ENCODE measurements around the gene PTPA. TPM values are rescaled to one million over a fixed set of nuclear protein-coding genes. Genes with fewer than 3 reads are reported as not detected.

PTPA gene
- total and polyA plus RNA-seq, 2 of the 4 experiments (the other 2 are of a cell fraction) = 124 to 149 TPM

- peak overlapping the region; percentile 92 for H2BK15ac ChIP-seq (ENCODE audit: low read depth, low read length)
- peak overlapping the region; percentile 100 for H3K14ac ChIP-seq (replicated peaks; ENCODE audit: low read depth, low read length)
- peak overlapping the region; percentile 91 for H3K27ac ChIP-seq (ENCODE audit: insufficient read depth, low read length)
- dilution Hi-C loops (cut with HindIII; ENCODE audit: low sequenced_read_pairs, unreplicated experiment) (no loop called here), intact Hi-C loops (cut with micrococcal nuclease) (loop anchor here (1.0 to 5.0 kb wide), 4 partner anchors 195 to 643 kb away; no protein-coding TSS in a partner anchor), in situ Hi-C loops (cut with MboI; ENCODE audit: low sequenced_read_pairs) (no loop called here)
- ATAC-seq (ENCODE audit: low read depth) (peak; percentile 50), DNase-seq (peak; percentile 84)
- H3K9ac ChIP-seq (ENCODE audit: low read depth, low read length) = peak overlapping the region; percentile 84
- BruUV-seq (replicated peaks) = no TSS peak
- peak overlapping the region; percentile 88 for H2AFZ ChIP-seq (replicated peaks; ENCODE audit: low read length, poor library complexity)
- H3K9me3 ChIP-seq (ENCODE audit: control insufficient read depth, insufficient read depth, low read length) = no peaks in the 10 kb centered on the region
- 3% methylated on average over 10 of the region's 13 CpGs; no CpG with 5 or more reads in 1 of the 2 experiments for WGBS, 2 experiments (ENCODE audit: extremely low coverage in 2 of 2, insufficient read length in 1 of 2)
- ChIA-PET POLR2A (ENCODE audit: unreplicated experiment) (interaction anchor here (0.5 to 2.6 kb wide), 13 partner anchors 8 to 486 kb away, joined by 3 to 17 read pairs (median 4); partner anchors contain the start of gene IER5L), CTCF (interaction anchor here (0.7 to 3.1 kb wide), 9 partner anchors 8 to 481 kb away, joined by 3 to 21 read pairs (median 4); no protein-coding TSS in a partner anchor)
- peak overlapping the region; percentile 89 to 99 for H4K8ac ChIP-seq (ENCODE audit: low read depth in 2 of 2, low read length in 2 of 2)
- peak overlapping the region; percentile 100 for H3K4ac ChIP-seq (ENCODE audit: low read depth, low read length)
- H4K91ac ChIP-seq (ENCODE audit: insufficient read depth, low read depth, low read length) = peak overlapping the region; percentile 100
- H2BK5ac ChIP-seq (ENCODE audit: low read depth, low read length, poor library complexity, severe bottlenecking) = peak overlapping the region; percentile 98
- H3K9me1 ChIP-seq (ENCODE audit: insufficient read depth, low read length) = peaks cover 8% of the 10 kb centered on the region
- H2AK5ac ChIP-seq (ENCODE audit: low read depth, low read length) = peak overlapping the region; percentile 100
- H3K18ac ChIP-seq (ENCODE audit: low read depth, low read length) = peak overlapping the region; percentile 91
- H3K27me3 ChIP-seq (ENCODE audit: control insufficient read depth, insufficient read depth, low read length) = no peaks in the 10 kb centered on the region
- peaks cover 5 to 34% of the 10 kb centered on the region in 2 experiments; a peak in 3 of 4 replicates for H3K79me1 ChIP-seq (ENCODE audit: low read depth in 1 of 2, low read length in 2 of 2)
- H3K4me2 ChIP-seq (ENCODE audit: low read depth, low read length) = peak overlapping the region; percentile 48
- H4K5ac ChIP-seq (ENCODE audit: low read depth, low read length) = peak overlapping the region; percentile 94
- H3K4me1 ChIP-seq (ENCODE audit: control insufficient read depth, insufficient read depth, low read length) = peaks cover 49% of the 10 kb centered on the region
- H2BK20ac ChIP-seq (ENCODE audit: low read depth, low read length) = peak overlapping the region; percentile 100
- H3K36me3 ChIP-seq (ENCODE audit: control insufficient read depth, insufficient read depth, low read length) = peaks cover 24% of the 10 kb centered on the region
- H3K23ac ChIP-seq (ENCODE audit: low read depth, low read length) = peak overlapping the region; percentile 100
- peak overlapping the region; percentile 2; the same call in 1 of the 2 replicates for H3K4me3 ChIP-seq (ENCODE audit: insufficient read depth, low read depth, low read length)
- no peaks in the 10 kb centered on the region; the same call in 1 of the 2 replicates for H4K20me1 ChIP-seq (ENCODE audit: insufficient read depth, low read length)
- peak overlapping the region; percentile 100 for H2BK120ac ChIP-seq (ENCODE audit: low read depth, low read length)
- H2AK9ac ChIP-seq (replicated peaks; ENCODE audit: low read depth, low read length, poor library complexity) = peak overlapping the region; percentile 100
- H3K56ac ChIP-seq (ENCODE audit: extremely low read depth, insufficient read depth, low read length) = peak overlapping the region; percentile 99
- TF ChIP-seq RFX5 (IDR thresholded peaks at IDR 0.05; ENCODE audit: low read depth, low read length) = no peak
- TF ChIP-seq MAZ (IDR thresholded peaks at IDR 0.05; ENCODE audit: borderline replicate concordance, low read depth, low read length) = peak; percentile 71
- peak; percentile 24; the same call in 1 of the 2 replicates for TF ChIP-seq POLR2A (IDR thresholded peaks at IDR 0.05; ENCODE audit: low read depth, low read length)
- TF ChIP-seq SMC3 (IDR thresholded peaks at IDR 0.05; ENCODE audit: low read depth, low read length) = peak; percentile 76
- no peak for TF ChIP-seq CHD1 (IDR thresholded peaks at IDR 0.05; ENCODE audit: low read depth, low read length)
- no peak for TF ChIP-seq CEBPB (IDR thresholded peaks at IDR 0.05; ENCODE audit: low read depth, low read length)
- TF ChIP-seq USF2 (IDR thresholded peaks at IDR 0.05; ENCODE audit: low read depth, low read length) = no peak
- no peak for TF ChIP-seq RCOR1 (IDR thresholded peaks at IDR 0.05; ENCODE audit: insufficient replicate concordance, low read length)
- no peak for TF ChIP-seq FOS (IDR thresholded peaks at IDR 0.05; ENCODE audit: low read depth, low read length)
- TF ChIP-seq CTCF (conservative IDR thresholded peaks at IDR 0.05; ENCODE audit: low read depth, low read length) = peak; percentile 93
- peak; percentile 88 for TF ChIP-seq MXI1 (IDR thresholded peaks at IDR 0.05; ENCODE audit: borderline replicate concordance, low read depth, low read length)
- TF ChIP-seq, protein P1, sequence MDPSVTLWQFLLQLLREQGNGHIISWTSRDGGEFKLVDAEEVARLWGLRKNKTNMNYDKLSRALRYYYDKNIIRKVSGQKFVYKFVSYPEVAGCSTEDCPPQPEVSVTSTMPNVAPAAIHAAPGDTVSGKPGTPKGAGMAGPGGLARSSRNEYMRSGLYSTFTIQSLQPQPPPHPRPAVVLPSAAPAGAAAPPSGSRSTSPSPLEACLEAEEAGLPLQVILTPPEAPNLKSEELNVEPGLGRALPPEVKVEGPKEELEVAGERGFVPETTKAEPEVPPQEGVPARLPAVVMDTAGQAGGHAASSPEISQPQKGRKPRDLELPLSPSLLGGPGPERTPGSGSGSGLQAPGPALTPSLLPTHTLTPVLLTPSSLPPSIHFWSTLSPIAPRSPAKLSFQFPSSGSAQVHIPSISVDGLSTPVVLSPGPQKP (IDR thresholded peaks at IDR 0.05; ENCODE audit: borderline replicate concordance, low read depth, low read length) = no peak
- no peak for TF ChIP-seq BHLHE40 (IDR thresholded peaks at IDR 0.05; ENCODE audit: low read depth, low read length)
Observed at GRCh38 chr9:129139233-129139992, 28.2 kb downstream of the PTPA start.

Data from IMR-90 (cell line).